ENCODE data around the gene KCNAB3. TPM values are rescaled to one million over a fixed set of nuclear protein-coding genes. Genes with fewer than 3 reads are reported as not detected.

KCNAB3 gene
- total and polyA plus RNA-seq, 2 donors (not counting 3 experiments of a cell fraction or from before 2014, with no cell fraction given): 1.3 to 2.4 TPM

DNA sequence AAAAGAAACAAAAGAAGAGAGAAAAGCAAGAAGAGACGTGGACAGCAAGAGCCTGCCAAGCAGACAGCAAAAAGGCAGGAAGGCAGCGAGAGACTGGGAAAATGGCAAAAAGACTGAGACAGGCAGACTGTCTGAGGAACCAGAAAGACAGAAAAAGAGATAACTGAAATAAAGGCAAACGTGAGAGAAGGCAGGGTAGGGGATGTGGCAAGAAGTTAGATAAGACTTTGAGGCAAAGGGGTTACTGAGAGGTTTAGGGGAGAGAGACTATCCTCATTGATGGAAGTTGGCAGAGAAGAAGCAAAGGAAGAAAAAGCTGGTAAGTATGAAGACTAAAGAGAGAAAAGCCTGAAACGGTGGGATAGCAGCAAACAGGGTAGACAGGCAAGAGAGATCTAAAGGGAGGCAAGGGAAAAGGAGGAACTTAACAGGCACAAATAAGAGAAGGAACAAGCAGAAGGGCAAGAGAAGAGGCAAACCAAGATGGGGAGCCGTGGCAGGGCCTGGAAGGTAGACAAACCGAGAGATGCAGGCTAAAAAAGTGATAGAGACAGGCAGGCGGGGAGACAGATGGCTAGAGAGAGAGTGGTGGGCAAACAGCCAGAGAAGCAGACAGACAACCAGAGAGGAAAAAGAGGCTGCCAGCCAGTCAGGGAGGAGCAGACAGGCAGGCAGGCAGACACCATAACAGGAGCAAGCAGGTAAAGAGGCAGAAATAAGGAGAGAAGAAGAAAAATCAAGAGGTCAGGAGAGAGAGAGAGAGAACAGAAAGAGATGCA, 48.2 kb downstream of the KCNAB3 start:
- Histone ChIP-seq H3K4me1 (ENCODE audit: control insufficient read depth, extremely low read depth, insufficient read depth, low read length) (peaks cover 17% of the 10 kb centered on the region), H3K79me2 (ENCODE audit: control insufficient read depth, insufficient read depth, low read length) (peaks cover 9% of the 10 kb centered on the region), H3K4me2 (ENCODE audit: insufficient read depth, low read length) (no peak overlapping the region), H4K20me1 (replicated peaks; ENCODE audit: control insufficient read depth, extremely low read depth, insufficient read depth, low read length) (no peaks in the 10 kb centered on the region), H3K36me3 (ENCODE audit: control insufficient read depth in 2 of 2, extremely low read depth in 1 of 2, insufficient read depth in 2 of 2, low read length in 2 of 2) (peaks cover 8 to 14% of the 10 kb centered on the region in 2 experiments), H3K9ac (replicated peaks; ENCODE audit: extremely low read depth, insufficient read depth, low read length) (no peak overlapping the region), H3K9me3 (replicated peaks; ENCODE audit: control insufficient read depth, insufficient read depth, low read length) (no peaks in the 10 kb centered on the region), H3K9me1 (replicated peaks; ENCODE audit: control insufficient read depth, extremely low read depth, insufficient read depth, low read length) (no peaks in the 10 kb centered on the region), H2AFZ (ENCODE audit: low read depth, low read length) (no peak overlapping the region), H3K27ac (ENCODE audit: insufficient read depth, low read depth, low read length) (no peak overlapping the region), H3K4me3 (replicated peaks in 1 of 3; ENCODE audit: insufficient read depth in 1 of 3, low read depth in 1 of 3, low read length in 3 of 3) (no peak overlapping the region), H3K27me3 (ENCODE audit: control insufficient read depth in 2 of 2, insufficient read depth in 2 of 2, low read length in 2 of 2) (no peaks in the 10 kb centered on the region)
- dilution Hi-C loops (cut with MboI; ENCODE audit: extremely low pct_ligation_motif_present, low sequenced_read_pairs): no loop called here
- no TSS peak for BruUV-seq (replicated peaks)
- intact Hi-C loops (cut with micrococcal nuclease): no loop called here
- POLR2A ChIA-PET: no interaction called here
- CTCF ChIA-PET: no interaction called here
- TF ChIP-seq GATA2 (IDR thresholded peaks at IDR 0.05; ENCODE audit: insufficient read depth, insufficient read length, low read depth, low read length) (no peak), FOS (IDR thresholded peaks at IDR 0.05; ENCODE audit: borderline replicate concordance, insufficient read depth, low read length) (no peak), POLR2AphosphoS5 (IDR thresholded peaks at IDR 0.05; ENCODE audit: insufficient read depth, low read depth, low read length) (no peak), JUN (IDR thresholded peaks at IDR 0.05; ENCODE audit: borderline replicate concordance, insufficient read depth, insufficient read length, low read depth) (no peak), EZH2 (IDR thresholded peaks at IDR 0.05; ENCODE audit: borderline replicate concordance, low read depth, low read length, severe bottlenecking) (no peak), MYC (IDR thresholded peaks at IDR 0.05; ENCODE audit: low read depth, low read length) (no peak), POLR2A (IDR thresholded peaks at IDR 0.05; ENCODE audit: low read depth, low read length) (no peak)
- TF ChIP-seq, protein P1, sequence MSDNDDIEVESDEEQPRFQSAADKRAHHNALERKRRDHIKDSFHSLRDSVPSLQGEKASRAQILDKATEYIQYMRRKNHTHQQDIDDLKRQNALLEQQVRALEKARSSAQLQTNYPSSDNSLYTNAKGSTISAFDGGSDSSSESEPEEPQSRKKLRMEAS (IDR thresholded peaks at IDR 0.05; ENCODE audit: insufficient read depth, insufficient read length): no peak
- TF ChIP-seq, protein P2, sequence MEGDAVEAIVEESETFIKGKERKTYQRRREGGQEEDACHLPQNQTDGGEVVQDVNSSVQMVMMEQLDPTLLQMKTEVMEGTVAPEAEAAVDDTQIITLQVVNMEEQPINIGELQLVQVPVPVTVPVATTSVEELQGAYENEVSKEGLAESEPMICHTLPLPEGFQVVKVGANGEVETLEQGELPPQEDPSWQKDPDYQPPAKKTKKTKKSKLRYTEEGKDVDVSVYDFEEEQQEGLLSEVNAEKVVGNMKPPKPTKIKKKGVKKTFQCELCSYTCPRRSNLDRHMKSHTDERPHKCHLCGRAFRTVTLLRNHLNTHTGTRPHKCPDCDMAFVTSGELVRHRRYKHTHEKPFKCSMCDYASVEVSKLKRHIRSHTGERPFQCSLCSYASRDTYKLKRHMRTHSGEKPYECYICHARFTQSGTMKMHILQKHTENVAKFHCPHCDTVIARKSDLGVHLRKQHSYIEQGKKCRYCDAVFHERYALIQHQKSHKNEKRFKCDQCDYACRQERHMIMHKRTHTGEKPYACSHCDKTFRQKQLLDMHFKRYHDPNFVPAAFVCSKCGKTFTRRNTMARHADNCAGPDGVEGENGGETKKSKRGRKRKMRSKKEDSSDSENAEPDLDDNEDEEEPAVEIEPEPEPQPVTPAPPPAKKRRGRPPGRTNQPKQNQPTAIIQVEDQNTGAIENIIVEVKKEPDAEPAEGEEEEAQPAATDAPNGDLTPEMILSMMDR (IDR thresholded peaks at IDR 0.05; ENCODE audit: extremely low read depth in 1 of 2, insufficient read depth in 1 of 2, low read depth in 1 of 2, low read length in 2 of 2): no peak
- FAIRE-seq (no peak), DNase-seq (ENCODE audit: low read depth, low spot score) (no peak)
